Testis (tissue), 3 donors: ENCODE measurements around the gene BNC2. TPM values are rescaled to one million over a fixed set of nuclear protein-coding genes. Genes with fewer than 3 reads are reported as not detected.

Experiments used
- DNase-seq: peaks from one replicate; pipeline ENCODE4 v3.0.0-alpha.2; 2019
- H3K27ac ChIP-seq, 2 donors: fragments of 200-600 bp; sonication (generic); one replicate each; pipeline ENCODE4 v1.5.1; 2019
- H3K27me3 ChIP-seq: fragments of 200-600 bp; sonication (generic); one replicate; pipeline ENCODE4 v1.5.1; 2019
- H3K36me3 ChIP-seq: fragments of 200-600 bp; sonication (generic); one replicate; pipeline ENCODE4 v1.5.1; 2017; ENCODE audit warnings: low read depth; ENCODE audit errors: missing control alignments
- H3K4me1 ChIP-seq: fragments of 200-600 bp; sonication (generic); one replicate; pipeline ENCODE4 v1.5.1; 2019
- H3K4me3 ChIP-seq, 2 donors: fragments of 200-600 bp; sonication (generic); one replicate each; pipeline ENCODE4 v1.5.1; 2017 to 2019
- H3K9me3 ChIP-seq: fragments of 200-600 bp; sonication (generic); one replicate; pipeline ENCODE4 v1.5.1; 2017
- POLR2A ChIP-seq: fragments of 450-650 bp; IDR thresholded peaks from one replicate; pipeline ENCODE4 v1.6.1; 2017; ENCODE audit warnings: antibody characterized with exemption, mild to moderate bottlenecking, moderate library complexity
- WGBS, 2 donors: methylation state at CpG; one replicate each; pipeline ENCODE4 v1.1.5; 2018; 5-methylcytosine and 5-hydroxymethylcytosine counted together
- intact Hi-C: fragments of 100-400 bp; cut with DNase I; formaldehyde crosslinking; loops from one replicate; pipeline ENCODE4 v1.15.1; 2023; ENCODE audit warnings: low total_unique reads
- polyA plus RNA-seq: library from polyadenylated mRNA; stranded (reverse); fragments of 350-450 nt; fragmentation: Illumina TruSeq; extraction: RNeasy Lipid Tissue Mini Kit (QIAGEN cat#74804); gene quantifications from one replicate; pipeline ENCODE4 v1.2.3, GENCODE V29; 2014; ENCODE audit warnings: low read depth, low replicate concordance; ENCODE audit not compliant: insufficient read depth
- total RNA-seq, 2 donors: library from RNA; depleted of rRNA; stranded (reverse); fragments of >200 nt; gene quantifications; one replicate each; pipeline ENCODE4 v1.2.3, GENCODE V29; 2016
- TF ChIP-seq, protein P1 (sequence below), 3 experiments: fragments of 450-650 bp in 2 of 3; fragments of 200-600 bp in 1 of 3; sonication (generic) in 1 of 3; IDR thresholded peaks; one replicate each; pipeline ENCODE4 v1.5.1; 2016 to 2019; ENCODE audit warnings: antibody characterized with exemption in 3 of 3, mild to moderate bottlenecking in 2 of 3, moderate library complexity in 1 of 3

The BNC2 gene
- total and polyA plus RNA-seq, 3 donors from 2014 or later, result 14.6 to 35.2 (median 32.0) TPM

DNA sequence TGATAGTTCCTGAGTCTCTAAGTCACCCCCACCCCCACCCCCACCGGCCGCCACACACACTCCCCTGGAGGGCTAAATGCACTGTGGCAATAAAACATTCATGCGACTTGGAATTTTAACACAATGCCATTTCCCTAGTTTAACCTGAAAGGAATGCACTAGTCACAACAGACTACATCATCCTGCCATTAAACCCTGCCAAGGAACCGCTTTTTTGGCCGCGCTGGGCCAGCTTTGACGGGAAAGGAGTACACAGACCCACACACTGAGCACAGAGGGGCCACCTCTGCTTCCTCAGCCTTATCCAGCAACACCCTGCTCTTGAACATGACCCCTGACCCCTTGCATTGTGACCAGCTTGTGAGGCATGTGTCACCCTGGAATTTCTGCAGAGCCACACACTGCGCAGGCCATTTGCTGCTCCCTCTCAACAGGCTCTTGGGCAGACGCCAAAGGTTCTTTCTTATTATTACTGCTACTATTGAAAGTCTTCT, 165.3 kb downstream of the BNC2 start:
- peak; percentile 64 for DNase-seq
- no peak for TF ChIP-seq POLR2A
- TF ChIP-seq, protein P1, sequence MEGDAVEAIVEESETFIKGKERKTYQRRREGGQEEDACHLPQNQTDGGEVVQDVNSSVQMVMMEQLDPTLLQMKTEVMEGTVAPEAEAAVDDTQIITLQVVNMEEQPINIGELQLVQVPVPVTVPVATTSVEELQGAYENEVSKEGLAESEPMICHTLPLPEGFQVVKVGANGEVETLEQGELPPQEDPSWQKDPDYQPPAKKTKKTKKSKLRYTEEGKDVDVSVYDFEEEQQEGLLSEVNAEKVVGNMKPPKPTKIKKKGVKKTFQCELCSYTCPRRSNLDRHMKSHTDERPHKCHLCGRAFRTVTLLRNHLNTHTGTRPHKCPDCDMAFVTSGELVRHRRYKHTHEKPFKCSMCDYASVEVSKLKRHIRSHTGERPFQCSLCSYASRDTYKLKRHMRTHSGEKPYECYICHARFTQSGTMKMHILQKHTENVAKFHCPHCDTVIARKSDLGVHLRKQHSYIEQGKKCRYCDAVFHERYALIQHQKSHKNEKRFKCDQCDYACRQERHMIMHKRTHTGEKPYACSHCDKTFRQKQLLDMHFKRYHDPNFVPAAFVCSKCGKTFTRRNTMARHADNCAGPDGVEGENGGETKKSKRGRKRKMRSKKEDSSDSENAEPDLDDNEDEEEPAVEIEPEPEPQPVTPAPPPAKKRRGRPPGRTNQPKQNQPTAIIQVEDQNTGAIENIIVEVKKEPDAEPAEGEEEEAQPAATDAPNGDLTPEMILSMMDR (IDR thresholded peaks at IDR 0.05), result no peak
- no peaks in the 10 kb centered on the region for H3K4me1 ChIP-seq
- intact Hi-C loops, result no loop called here
- 39 to 42% methylated on average over 8 to 9 of the region's 9 CpGs for WGBS, 2 donors
- H3K27me3 ChIP-seq, result no peaks in the 10 kb centered on the region
- peak overlapping the region in 1 of 2 donors; percentile 62 for H3K27ac ChIP-seq
- no peaks in the 10 kb centered on the region for H3K36me3 ChIP-seq
- no peaks in the 10 kb centered on the region for H3K9me3 ChIP-seq
- peak overlapping the region in 1 of 2 donors; percentile 24 for H3K4me3 ChIP-seq

DNA sequence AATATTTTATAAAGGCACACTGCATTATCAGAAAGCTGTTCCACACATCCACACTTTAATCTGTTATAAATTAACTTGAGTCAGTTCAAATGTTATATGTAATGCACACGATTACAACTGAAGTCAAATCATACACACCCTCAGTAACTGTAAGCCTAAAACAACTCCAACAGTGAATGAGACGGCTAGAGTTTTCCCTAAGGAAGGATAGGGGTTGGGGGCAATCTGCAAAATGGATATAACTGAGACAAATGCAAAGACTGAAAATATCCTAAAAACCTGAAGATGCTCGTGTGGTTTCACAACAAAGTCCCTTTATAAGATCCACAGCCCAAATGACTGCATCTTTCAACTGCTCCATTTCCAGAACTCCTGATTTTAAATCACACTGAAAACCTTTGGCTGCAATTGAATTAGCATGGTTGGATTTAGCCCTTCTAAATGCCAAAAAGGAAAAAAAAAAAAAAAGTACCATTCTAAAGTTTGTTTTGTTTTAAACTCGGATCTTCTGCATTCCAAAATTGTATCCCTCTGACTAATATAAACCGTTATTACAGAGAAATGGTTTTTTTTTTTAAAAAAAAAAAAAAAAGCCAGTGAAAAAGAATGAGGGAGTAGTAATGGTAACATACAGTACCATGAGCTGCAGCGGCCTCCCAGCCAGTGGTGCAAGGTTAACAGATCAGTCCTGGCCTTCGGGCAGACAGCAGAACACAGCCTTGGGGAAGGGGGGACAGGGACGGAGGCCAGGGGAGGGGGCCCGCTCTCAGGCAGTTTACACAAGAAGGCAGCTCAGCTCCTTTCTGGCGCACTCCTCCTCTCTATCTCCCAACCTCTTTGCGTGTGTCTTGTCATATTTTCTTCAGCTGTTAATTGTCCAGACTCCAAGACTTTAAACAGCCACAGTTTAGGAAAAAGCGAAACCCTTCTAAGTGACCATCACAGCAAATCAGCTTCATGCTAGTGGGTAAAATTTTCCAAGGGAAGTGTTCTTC, 166.1 kb downstream of the BNC2 start:
- H3K4me3 ChIP-seq, result peak overlapping the region in 1 of 2 donors; percentile 24
- 30 to 46% methylated on average over 12 of the region's 12 CpGs for WGBS, 2 donors
- TF ChIP-seq, protein P1 (IDR thresholded peaks at IDR 0.05), result no peak
- TF ChIP-seq POLR2A, result no peak
- intact Hi-C loops, result no loop called here
- H3K27ac ChIP-seq, result peak overlapping the region; percentile 46 to 62
- H3K27me3 ChIP-seq, result no peaks in the 10 kb centered on the region
- DNase-seq, result peak; percentile 53
- no peaks in the 10 kb centered on the region for H3K4me1 ChIP-seq
- H3K9me3 ChIP-seq, result no peaks in the 10 kb centered on the region
- H3K36me3 ChIP-seq, result no peaks in the 10 kb centered on the region

GRCh38 chr9:16701347-16701746, 169.1 kb downstream of the BNC2 start:
- no peak overlapping the region for H3K27ac ChIP-seq
- intact Hi-C loops, result no loop called here

GRCh38 chr9:16693616-16694015, 176.9 kb downstream of the BNC2 start:
- Histone ChIP-seq H3K27ac (no peak overlapping the region), H3K36me3 (no peaks in the 10 kb centered on the region), H3K4me1 (peaks cover 18% of the 10 kb centered on the region), H3K27me3 (no peaks in the 10 kb centered on the region), H3K4me3 (no peak overlapping the region), H3K9me3 (no peaks in the 10 kb centered on the region)
- TF ChIP-seq POLR2A, result no peak
- TF ChIP-seq, protein P1 (IDR thresholded peaks at IDR 0.05), result no peak
- intact Hi-C loops, result no loop called here
- DNase-seq, result no peak
- 85 to 88% methylated on average over 3 of the region's 3 CpGs for WGBS, 2 donors

More at GRCh38 chr9:16701347-16701746, 169.1 kb downstream of the BNC2 start:
- no peak for TF ChIP-seq POLR2A
- Histone ChIP-seq H3K4me3 (no peak overlapping the region), H3K4me1 (no peaks in the 10 kb centered on the region), H3K36me3 (no peaks in the 10 kb centered on the region), H3K9me3 (no peaks in the 10 kb centered on the region), H3K27me3 (no peaks in the 10 kb centered on the region)
- 47 to 48% methylated on average over 2 of the region's 2 CpGs for WGBS, 2 donors
- DNase-seq, result no peak

- TF ChIP-seq, protein P1 (IDR thresholded peaks at IDR 0.05), result no peak
- TF ChIP-seq POLR2A, result no peak
- Histone ChIP-seq H3K4me3 (no peak overlapping the region), H3K4me1 (peaks cover 19% of the 10 kb centered on the region), H3K27ac (no peak overlapping the region), H3K36me3 (no peaks in the 10 kb centered on the region), H3K27me3 (no peaks in the 10 kb centered on the region), H3K9me3 (no peaks in the 10 kb centered on the region)
- 73 to 77% methylated on average over 2 of the region's 2 CpGs for WGBS, 2 donors
- DNase-seq, result no peak
- intact Hi-C loops, result no loop called here
Observed at GRCh38 chr9:16690628-16691027, 179.8 kb downstream of the BNC2 start.
